Measurements from ENCODE around the gene PUS1. TPM values are rescaled to one million over a fixed set of nuclear protein-coding genes. Genes with fewer than 3 reads are reported as not detected.

The PUS1 gene
- total and polyA plus RNA-seq, 8 donors, result 7.6 to 35.4 (median 14.7) TPM

- peak in 3 of 6 donors; percentile 28 to 67 (median 45) for DNase-seq
- WGBS, 2 donors, result 75 to 81% methylated on average over 26 of the region's 26 CpGs
- no peaks in the 10 kb centered on the region for H3K27me3 ChIP-seq
- no peak for ATAC-seq
- H3K27ac ChIP-seq, result no peak overlapping the region
- H3K4me1 ChIP-seq, result peaks cover 2 to 10% (median 7%) of the 10 kb centered on the region in 3 donors
- TF ChIP-seq CTCF (IDR thresholded peaks at IDR 0.05), result no peak
- no peaks in the 10 kb centered on the region for H3K9me3 ChIP-seq
- intact Hi-C loops (cut with DNase I), result no loop called here
- H3K36me3 ChIP-seq, result no peaks in the 10 kb centered on the region
- no peak overlapping the region for H3K4me3 ChIP-seq
- FAIRE-seq, result no peak
Observed at GRCh38 chr12:131892711-131893604, 36.1 kb upstream of the PUS1 start.

GRCh38 chr12:131893605-131894312 lies 35.3 kb upstream of the PUS1 start:
- Histone ChIP-seq H3K9me3 (no peaks in the 10 kb centered on the region), H3K4me3 (peak overlapping the region in 2 of 4 donors; percentile 52 to 57), H3K27ac (no peak overlapping the region), H3K27me3 (no peaks in the 10 kb centered on the region), H3K36me3 (no peaks in the 10 kb centered on the region), H3K4me1 (peaks cover 5 to 12% (median 7%) of the 10 kb centered on the region in 3 donors)
- WGBS, 2 donors, result 37 to 48% methylated on average over 15 to 17 of the region's 19 CpGs
- no peak for FAIRE-seq
- DNase-seq, result no peak
- no peak for ATAC-seq
- TF ChIP-seq CTCF (IDR thresholded peaks at IDR 0.05), result no peak
- intact Hi-C loops (cut with DNase I), result no loop called here

GRCh38 chr12:131894313-131894860 lies 34.7 kb upstream of the PUS1 start, which contains the start of gene ULK1:
Gene ULK1, plus strand, starts transcription at chr12:131894622. Its CDS starts 380 bp downstream, at chr12:131895002.
- peak; percentile 90 to 98 (median 96) for DNase-seq
- ATAC-seq, result peak; percentile 41 to 71 (median 56)
- intact Hi-C loops (cut with DNase I), result no loop called here
- peaks cover 5 to 12% (median 7%) of the 10 kb centered on the region in 3 donors for H3K4me1 ChIP-seq
- H3K27me3 ChIP-seq, result no peaks in the 10 kb centered on the region
- H3K36me3 ChIP-seq, result no peaks in the 10 kb centered on the region
- peak within 1 kb of the TSS; percentile 31 to 57 (median 47) for H3K4me3 ChIP-seq
- no peaks in the 10 kb centered on the region for H3K9me3 ChIP-seq
- H3K27ac ChIP-seq, result peak within 1 kb of the TSS; percentile 97 to 100 (median 99)
- WGBS, 2 donors, result 0 to 1% methylated on average over 10 to 64 of the region's 64 CpGs
- no peak for TF ChIP-seq CTCF (IDR thresholded peaks at IDR 0.05)
- FAIRE-seq, result no peak

- no peaks in the 10 kb centered on the region for H3K27me3 ChIP-seq
- TF ChIP-seq CTCF (IDR thresholded peaks at IDR 0.05), result no peak
- FAIRE-seq, result no peak
- H3K36me3 ChIP-seq, result no peaks in the 10 kb centered on the region
- peak overlapping the region; percentile 97 to 100 (median 99) for H3K27ac ChIP-seq
- peak in 4 of 6 donors; percentile 52 to 84 (median 68) for DNase-seq
- peaks cover 5 to 12% (median 7%) of the 10 kb centered on the region in 3 donors for H3K4me1 ChIP-seq
- peak overlapping the region; percentile 31 to 57 (median 47) for H3K4me3 ChIP-seq
- 1 to 2% methylated on average over 42 to 54 of the region's 54 CpGs for WGBS, 2 donors
- H3K9me3 ChIP-seq, result no peaks in the 10 kb centered on the region
- intact Hi-C loops (cut with DNase I), result no loop called here
- no peak for ATAC-seq
Observed at GRCh38 chr12:131894981-131895639, 34.0 kb upstream of the PUS1 start.
